Renal pelvis (tissue), 4 donors: Measurements from ENCODE around the gene ZYG11A. TPM values are rescaled to one million over a fixed set of nuclear protein-coding genes. Genes with fewer than 3 reads are reported as not detected.

ENCODE experiments used
- DNase-seq: peaks from one replicate; pipeline ENCODE4 v3.0.0-alpha.2; 2013
- polyA plus RNA-seq, 3 donors: library from polyadenylated mRNA; unstranded; fragments of 120-200 nt; gene quantifications; one replicate each; pipeline ENCODE4 v1.2.1, GENCODE V29; 2013; ENCODE audit not compliant: insufficient read length in 3 of 3

ZYG11A gene
- polyA plus RNA-seq, 3 donors, result 0.17 to 0.27 (median 0.18) TPM

DNA sequence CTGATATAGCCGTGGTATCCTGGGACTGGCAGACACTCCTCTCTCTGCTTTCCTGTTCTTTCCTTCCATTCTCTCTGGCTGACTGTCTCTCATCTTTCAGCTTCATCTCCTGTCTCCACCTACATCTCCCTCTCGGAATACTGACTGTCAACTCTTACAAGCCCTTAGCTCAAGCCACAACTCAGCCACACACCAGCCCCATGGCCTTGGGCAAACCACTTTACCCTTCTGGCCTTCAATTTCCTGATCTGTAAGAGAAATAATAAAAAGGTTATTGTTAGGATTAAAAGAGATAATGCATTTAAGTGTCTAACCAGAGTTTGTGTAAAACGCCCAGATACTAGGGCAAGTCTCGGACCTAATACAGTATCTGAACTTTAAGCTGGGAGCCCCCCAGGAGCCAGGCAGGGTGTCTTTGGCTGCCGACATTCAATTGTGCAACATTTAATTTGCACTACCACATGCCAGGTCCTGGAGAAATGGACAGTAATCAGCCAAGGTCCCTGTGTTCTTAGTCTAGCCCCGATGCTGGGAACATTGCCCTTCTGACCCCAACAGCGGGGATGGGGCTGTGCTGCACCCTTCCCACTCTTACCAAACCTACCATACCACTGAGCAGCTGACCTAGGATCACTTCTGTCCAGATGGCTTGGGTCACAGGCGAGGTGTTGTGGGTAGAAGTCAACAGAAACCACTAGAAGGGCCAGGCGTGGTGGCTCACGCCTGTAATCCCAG is 73.8 kb downstream of the ZYG11A start:
- no peak for DNase-seq

DNA sequence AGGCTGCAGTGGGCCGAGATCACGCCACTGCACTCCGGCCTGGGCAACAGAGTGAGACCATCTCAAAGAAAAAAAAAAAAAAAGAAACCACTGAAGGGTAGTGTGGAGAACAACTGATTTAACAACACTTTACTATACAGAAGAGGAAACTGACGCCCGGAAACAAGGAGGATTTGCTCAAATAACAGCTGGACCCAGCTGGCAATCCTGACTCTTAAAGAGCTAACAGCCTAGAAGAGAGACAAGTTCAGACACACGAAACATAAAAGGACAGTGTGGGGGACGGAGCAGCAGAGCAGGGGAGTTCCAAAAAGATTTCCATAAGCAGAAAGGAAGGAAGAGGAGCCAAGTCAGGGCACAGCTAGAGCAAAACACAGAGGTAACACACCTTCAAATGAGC is 74.6 kb downstream of the ZYG11A start:
- peak; percentile 78 for DNase-seq

DNA sequence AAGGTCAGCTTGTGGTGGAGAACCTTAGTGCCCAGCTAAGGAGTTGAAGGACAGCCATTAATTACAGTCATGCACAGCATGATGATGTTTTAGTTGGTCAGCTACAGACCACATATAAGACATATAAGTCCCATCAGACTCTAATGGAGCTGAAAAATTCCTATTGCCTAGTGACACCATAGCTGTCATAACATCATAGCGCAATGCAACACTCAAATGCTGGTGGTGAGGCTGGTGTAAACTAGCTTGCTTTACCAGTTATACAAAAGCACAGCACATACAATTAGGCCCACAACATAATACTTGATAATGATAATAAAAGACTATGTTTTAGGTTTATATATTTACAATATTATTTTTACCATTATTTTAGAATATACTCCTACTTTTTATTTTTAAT is 75.0 kb downstream of the ZYG11A start:
- DNase-seq, result no peak

DNA sequence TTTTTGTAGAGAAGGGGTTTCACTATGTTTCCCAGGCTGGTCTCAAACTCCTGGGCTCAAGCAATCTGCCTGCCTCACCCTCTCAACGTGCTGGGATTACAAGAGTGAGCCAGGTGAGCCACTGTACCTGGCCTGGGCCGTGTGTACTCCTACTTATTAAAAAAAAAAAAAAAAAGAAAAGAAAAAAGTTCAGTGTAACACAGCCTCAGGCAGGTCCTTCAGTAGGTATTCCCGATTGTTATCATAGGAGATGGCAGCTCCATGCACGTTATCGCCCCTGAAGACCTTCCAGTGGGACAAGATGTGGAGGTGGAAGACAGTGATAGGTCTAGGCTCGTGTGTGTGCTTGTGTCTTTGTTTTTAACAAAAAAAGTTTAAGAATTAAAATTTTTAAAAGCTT is 75.6 kb downstream of the ZYG11A start:
- no peak for DNase-seq

DNA sequence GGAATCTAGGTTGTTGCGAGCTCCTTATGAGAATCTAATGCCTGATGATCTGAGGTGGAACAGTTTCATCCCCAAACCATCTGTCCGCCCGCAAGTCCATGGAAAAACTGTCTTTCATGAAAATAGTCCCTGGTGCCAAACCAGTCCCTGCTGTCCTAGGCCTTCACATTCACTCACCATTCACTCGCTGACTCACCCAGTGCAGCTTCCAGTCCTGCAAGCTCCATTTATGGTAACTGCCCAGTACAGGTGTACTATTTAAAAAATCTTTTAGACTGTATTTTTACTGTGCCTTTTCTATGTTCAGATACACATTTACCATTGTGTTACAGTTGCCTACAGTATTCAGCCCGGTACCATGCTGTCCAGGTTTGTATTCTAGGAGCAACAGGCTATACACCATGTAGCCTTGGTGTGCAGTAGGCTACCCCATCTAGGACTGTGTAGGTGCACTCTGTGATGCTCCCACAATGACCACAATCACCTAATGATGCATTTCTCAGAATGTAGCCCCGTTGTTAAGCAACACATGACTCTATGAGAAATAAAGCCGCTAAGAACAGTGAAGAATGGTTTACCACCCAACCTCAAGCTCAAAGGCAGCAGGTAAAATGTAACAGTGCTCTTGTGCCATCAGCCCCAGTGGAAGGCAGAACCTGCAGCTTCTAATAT is 76.6 kb downstream of the ZYG11A start:
- DNase-seq, result no peak

DNA sequence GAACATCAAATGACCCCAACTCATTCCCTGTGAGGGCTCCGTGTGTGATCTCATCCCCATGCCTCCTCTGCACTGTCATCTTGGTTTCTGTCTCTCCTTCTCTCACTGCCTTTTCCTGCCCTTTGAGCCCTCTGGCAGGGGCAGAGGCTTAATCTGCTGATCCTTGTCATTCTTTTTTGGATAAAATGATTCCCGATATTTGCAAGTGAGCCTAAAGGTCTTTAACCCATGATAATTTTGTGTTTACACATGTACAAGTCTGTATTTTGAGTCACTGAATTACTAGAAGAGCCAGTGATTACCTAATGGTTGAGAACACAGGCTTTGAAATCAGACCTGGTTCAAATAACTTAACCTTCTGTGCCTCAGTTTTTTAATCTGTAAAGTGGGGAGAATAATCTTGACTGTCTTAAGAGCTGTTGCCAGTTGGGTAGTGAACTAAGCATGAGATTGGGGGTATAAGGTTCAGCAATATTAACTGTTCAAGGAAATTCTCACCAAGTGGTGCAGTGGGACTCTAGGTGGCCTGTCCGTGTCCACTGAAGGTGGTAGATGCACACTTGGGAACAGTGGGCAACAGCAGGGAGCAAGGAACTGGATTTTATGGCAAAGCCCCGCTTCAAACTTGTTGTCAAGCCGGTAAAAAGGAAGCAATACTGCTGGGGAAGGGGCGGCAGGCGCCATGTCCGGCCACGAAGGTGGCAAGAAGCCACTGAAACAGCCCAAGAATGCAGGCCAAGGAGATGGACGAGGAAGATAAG is 77.3 kb downstream of the ZYG11A start:
- no peak for DNase-seq

DNA sequence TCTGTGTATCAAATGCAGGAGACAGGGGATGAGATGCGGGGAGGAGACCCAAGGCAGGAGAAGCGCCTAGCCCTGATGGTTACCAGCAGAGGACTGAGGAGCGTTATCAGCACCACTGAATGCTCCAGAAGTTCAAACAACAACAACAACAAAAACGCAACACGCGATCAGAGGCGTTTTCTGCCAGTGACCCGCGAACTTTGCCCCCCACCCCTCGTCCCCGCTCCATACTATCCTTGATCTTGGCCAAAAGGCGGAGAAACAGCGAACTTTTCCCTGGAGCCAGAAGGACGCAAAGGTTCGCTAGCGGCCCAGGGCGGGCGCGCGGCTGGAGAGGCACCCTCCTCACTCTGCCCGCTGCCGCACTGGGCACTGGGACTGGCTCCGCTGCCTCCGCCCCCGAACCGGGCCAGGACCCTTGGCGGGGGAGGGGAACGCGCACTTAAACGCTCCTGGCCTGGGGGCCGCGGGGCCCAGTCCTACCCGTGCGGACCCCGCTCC is 78.3 kb downstream of the ZYG11A start:
- no peak for DNase-seq

DNA sequence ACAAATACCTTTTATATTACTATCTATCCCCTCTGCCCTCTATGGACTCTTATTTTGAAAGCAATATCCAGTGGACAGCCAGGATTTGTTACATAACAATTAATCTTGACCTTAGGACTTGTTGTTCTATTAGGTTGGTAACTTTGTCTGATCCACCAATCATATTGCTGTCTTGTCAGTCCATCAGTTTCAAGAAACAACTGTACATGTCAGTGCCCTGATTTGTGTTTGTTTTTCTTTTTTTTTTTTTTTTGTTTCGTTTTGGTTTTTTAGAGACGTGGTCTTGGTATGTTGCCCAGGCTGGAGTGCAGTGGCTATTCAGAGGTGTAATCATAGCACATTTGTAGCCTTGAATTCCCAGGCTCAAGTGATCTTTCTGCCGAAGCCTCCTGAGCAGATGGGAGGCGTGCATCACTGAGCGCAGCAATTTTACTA is 83.0 kb downstream of the ZYG11A start:
- no peak for DNase-seq

DNA sequence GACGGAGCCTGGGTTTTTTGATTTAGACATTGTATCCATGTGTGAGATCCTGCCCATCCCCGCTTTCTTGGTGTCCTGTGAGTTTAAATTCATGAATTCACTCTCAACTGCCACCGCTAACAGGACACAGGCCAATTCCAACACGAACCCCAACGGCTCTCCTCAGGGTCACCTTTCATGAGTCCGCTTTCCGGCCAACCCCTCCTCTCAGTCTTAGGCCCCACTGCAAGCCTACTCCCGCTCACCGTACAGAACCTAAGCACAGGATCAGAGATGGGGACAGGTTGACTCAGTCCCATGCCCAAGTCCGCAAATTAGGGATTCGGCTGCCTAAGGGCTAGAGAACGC is 84.3 kb downstream of the ZYG11A start:
- no peak for DNase-seq

DNA sequence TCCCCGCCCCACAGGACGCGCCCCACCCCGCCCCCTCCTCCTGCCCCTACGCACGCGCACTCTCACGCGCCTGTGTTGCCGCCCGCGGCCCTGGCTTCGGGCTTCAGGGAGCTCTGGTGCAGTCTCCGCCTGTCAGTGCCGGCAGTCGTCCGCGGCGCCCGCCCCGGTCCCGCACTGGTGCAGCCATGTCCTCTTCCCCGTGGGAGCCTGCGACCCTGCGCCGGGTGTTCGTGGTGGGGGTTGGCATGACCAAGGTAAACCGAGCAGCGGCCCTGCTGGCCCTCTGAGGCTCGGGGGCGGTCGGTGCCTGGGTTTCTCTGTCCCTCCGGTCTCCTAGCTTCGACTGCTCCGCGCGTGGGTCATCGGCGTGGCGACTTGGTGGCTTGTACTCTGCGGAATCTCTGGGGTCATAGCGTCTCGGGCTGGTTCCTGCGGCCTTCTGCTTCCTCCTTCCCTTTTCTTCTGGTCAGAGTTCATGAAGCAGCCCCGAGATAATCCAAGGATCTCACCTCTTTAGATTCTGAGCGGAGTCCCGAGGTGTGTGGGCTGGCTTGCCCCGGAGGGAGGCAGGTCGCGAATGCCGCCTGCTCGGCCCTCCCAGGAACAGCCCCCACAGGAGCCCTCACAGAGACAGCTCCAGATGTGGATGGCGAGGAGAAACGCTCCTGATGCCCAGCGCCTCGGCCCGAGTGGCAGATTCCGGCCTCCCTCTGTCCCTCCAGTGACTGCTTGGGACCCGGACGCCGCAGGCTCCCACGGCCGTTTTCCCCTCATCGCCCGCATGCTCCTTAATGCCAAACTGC is 84.9 kb downstream of the ZYG11A start, which contains the start of gene SCP2:
Gene SCP2, plus strand, starts transcription at position 65 of the 803 bp plus-strand sequence. Its CDS starts 121 bp downstream, at position 186.
- DNase-seq, result peak; percentile 51

DNA sequence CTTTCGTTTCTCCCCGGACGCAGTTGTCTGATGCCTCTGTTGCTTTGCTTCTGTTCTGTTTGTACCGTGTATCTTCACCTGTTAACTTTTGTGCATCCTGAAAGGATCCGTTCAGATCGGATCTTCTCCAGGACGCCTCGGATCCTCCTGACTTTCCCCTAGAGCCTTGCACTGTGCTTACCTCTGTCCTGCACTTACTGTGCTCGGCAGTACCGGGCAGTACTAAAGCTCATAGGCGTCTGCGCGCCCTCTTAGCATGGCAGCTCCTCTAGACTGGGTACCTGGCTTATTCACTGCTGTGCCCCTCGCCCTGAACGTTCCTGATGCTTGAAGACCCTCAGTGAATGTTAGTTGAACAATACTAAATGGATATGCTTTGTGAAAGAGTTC is 85.5 kb downstream of the ZYG11A start:
- no peak for DNase-seq

DNA sequence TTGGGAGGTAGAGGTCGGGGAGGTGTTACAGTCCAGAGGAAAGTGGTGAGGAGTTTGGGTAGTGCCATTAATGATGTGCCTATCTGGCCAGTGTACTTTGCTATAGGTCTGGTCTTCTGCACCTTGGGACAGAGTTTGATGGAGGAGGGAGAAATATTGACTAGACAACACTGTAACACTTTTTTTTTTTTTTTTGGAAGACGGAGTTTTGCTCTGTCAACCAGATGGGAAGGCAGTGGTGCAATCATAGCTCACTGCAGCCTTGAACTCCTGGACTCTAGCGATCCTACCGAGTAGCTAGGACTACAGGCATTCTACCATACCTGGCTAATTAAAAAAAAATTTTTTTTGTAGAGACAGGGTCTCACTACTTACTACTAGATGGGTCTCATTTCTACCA is 86.5 kb downstream of the ZYG11A start:
- DNase-seq, result no peak

DNA sequence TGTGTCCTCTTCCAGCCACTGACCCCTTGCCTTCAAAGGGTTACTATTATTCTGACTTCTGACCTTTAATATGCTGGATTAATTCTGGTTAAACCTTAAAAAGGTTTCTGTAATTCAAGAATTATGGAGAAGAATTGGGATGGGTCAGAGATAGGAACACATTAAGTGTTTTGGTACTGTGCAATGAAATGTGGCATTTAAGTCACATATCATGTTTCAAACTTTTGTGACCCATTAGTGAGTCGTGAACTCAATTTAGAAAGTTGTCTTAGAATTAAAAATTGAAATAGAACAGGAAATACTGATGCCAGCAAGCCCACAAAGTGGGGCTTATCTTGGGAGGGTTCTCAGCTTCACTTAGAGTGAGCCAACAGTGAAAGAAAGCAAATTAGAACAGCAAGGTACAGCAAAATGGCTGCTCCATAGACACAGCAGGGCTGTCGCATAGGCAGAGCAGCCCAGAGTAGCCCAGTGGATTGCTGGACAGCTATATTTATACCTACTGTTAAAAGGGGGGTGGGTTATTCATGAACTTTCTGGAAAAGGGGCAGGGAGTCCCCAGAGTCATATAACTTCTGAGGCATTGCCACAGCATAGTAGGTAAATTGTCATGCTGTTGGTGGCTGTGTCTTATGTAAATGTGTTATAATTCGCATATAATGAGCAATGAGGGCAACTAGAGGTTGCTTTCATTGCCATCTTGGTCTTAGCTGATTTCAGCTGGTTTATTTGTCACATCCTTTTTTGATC is 95.0 kb downstream of the ZYG11A start:
- DNase-seq, result no peak

DNA sequence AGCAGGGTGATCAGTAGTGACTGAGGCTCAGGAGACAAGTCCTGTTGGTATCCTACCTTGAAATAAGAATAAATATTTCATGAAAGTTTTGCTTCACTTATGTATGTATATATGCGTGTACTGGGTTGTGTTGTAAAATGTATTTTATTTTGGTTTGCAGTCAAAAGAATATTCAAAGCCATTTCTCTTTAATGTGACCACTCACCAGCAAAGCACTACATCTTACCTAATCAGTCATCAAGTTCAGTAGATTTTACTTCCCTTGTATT is 95.6 kb downstream of the ZYG11A start:
- DNase-seq, result no peak

DNA sequence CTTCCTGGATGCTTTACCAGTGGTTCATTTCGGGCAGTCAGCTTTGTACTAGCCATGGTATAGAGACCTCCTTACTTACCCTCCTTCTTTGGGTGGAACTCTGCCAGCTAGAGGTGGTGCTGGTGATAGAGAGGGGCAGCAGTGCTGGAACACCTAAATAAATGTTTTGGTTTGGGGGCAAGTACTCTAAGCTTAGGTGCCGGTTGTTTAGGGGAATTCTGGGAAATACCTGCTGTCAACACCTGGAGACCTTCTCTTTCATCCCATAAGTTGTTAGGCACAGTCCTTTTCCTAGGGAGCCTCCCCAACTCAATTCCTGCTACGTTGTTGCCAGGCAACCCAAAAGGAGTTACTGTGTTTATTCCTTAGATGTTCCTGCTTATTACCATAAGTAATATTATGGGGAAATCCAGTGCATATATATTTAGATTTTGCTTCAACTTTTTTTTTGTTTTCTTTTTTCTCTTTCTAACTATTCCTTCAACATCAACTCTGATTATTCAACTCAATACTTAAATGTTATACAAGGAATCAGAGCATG is 101.4 kb downstream of the ZYG11A start:
- no peak for DNase-seq

DNA sequence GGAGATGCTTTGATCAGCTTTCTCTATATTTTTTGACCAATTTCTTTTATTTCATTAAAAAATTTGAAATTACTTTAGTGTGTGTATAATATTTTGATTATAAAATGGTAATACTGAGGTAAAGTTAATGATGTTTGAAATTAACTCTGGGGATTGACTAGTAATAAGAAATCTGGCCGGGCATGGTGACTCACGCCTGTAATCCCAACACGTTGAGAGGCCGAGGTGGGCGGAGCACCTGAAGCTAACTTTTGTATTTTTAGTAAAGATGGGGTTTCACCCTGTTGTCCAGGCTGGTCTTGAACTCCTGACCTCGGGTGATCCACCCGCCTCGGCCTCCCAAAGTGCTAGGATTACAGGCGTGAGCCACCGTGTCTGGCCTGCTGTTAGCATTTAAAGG is 102.0 kb downstream of the ZYG11A start:
- no peak for DNase-seq

Other genes starting within 250 kb of the ZYG11A start
- 10 to 100 TPM; 67.6 to 88.6 (median 86.1) TPM for gene GPX7, start 240.4 kb upstream of the ZYG11A start, polyA plus RNA-seq
- 1 to 10 TPM; 1.6 to 3.7 (median 2.7) TPM for gene SHISAL2A, start 209.6 kb upstream of the ZYG11A start, polyA plus RNA-seq
- 10 to 100 TPM; 13.5 to 18.2 (median 17.7) TPM for gene COA7, start 144.4 kb upstream of the ZYG11A start, polyA plus RNA-seq
- 10 to 100 TPM; 21.1 to 26.2 (median 26.2) TPM for gene ZYG11B, start 116.3 kb upstream of the ZYG11A start, polyA plus RNA-seq
- gene ECHDC2, start 79.0 kb downstream of the ZYG11A start, polyA plus RNA-seq, result 100 to 1,000 TPM; 109 to 300 (median 255) TPM
- 100 to 1,000 TPM; 174 to 194 (median 191) TPM for gene SCP2, start 84.5 kb downstream of the ZYG11A start, polyA plus RNA-seq
- gene PODN, start 219.5 kb downstream of the ZYG11A start, polyA plus RNA-seq, result 1 to 10 TPM; 1.6 to 2.0 (median 1.7) TPM